ENCODE results near the gene CDK17.
A peak's percentile ranks its signal among the peaks of the same experiment; 100 is the strongest.
"Not testable (repeated sequence)": the region's sequence is repeated elsewhere in the genome, so short reads cannot be mapped to it uniquely, and the experiment has no call there.

CDK17 gene

GRCh38 chr12:96359328-96359727 is 40.9 kb downstream of the CDK17 start:
- Histone ChIP-seq H3K9ac (ENCODE audit: low read length) (no peak overlapping the region), H3K4me3 (ENCODE audit: low read length) (no peak overlapping the region), H3K27me3 (ENCODE audit: control insufficient read depth, insufficient read depth, low read length) (no peaks in the 10 kb centered on the region), H3K4me1 (ENCODE audit: control insufficient read depth, insufficient read depth, low read length) (peaks cover 19% of the 10 kb centered on the region), H3K27ac (ENCODE audit: low read depth, low read length) (no peak overlapping the region), H3K36me3 (ENCODE audit: control insufficient read depth, insufficient read depth, low read length) (no peaks in the 10 kb centered on the region)

- H3K4me3 ChIP-seq (ENCODE audit: low read length): no peak overlapping the region
- no peaks in the 10 kb centered on the region for H3K36me3 ChIP-seq (ENCODE audit: control insufficient read depth, insufficient read depth, low read length)
- H3K27ac ChIP-seq (ENCODE audit: low read depth, low read length): no peak overlapping the region
- no peak overlapping the region for H3K9ac ChIP-seq (ENCODE audit: low read length)
- no peaks in the 10 kb centered on the region for H3K27me3 ChIP-seq (ENCODE audit: control insufficient read depth, insufficient read depth, low read length)
- H3K4me1 ChIP-seq (ENCODE audit: control insufficient read depth, insufficient read depth, low read length): peaks cover 26% of the 10 kb centered on the region
Observed at GRCh38 chr12:96356831-96357230, 43.4 kb downstream of the CDK17 start.

GRCh38 chr12:96354844-96355534 is 45.2 kb downstream of the CDK17 start:
- no peak overlapping the region for H3K9ac ChIP-seq (ENCODE audit: low read length)
- peaks cover 19% of the 10 kb centered on the region for H3K4me1 ChIP-seq (ENCODE audit: control insufficient read depth, insufficient read depth, low read length)
- H3K27ac ChIP-seq (ENCODE audit: low read depth, low read length): no peak overlapping the region
- H3K27me3 ChIP-seq (ENCODE audit: control insufficient read depth, insufficient read depth, low read length): no peaks in the 10 kb centered on the region
- H3K36me3 ChIP-seq (ENCODE audit: control insufficient read depth, insufficient read depth, low read length): no peaks in the 10 kb centered on the region
- H3K4me3 ChIP-seq (ENCODE audit: low read length): no peak overlapping the region

- Histone ChIP-seq H3K4me1 (ENCODE audit: control insufficient read depth, insufficient read depth, low read length) (peaks cover 17% of the 10 kb centered on the region), H3K27me3 (ENCODE audit: control insufficient read depth, insufficient read depth, low read length) (no peaks in the 10 kb centered on the region), H3K4me3 (ENCODE audit: low read length) (no peak overlapping the region), H3K27ac (ENCODE audit: low read depth, low read length) (no peak overlapping the region), H3K36me3 (ENCODE audit: control insufficient read depth, insufficient read depth, low read length) (no peaks in the 10 kb centered on the region), H3K9ac (ENCODE audit: low read length) (no peak overlapping the region)
Observed at GRCh38 chr12:96354326-96354725, 45.9 kb downstream of the CDK17 start.

- Histone ChIP-seq H3K27ac (ENCODE audit: low read depth, low read length) (no peak overlapping the region), H3K36me3 (ENCODE audit: control insufficient read depth, insufficient read depth, low read length) (no peaks in the 10 kb centered on the region), H3K27me3 (ENCODE audit: control insufficient read depth, insufficient read depth, low read length) (no peaks in the 10 kb centered on the region), H3K4me3 (ENCODE audit: low read length) (no peak overlapping the region), H3K4me1 (ENCODE audit: control insufficient read depth, insufficient read depth, low read length) (peaks cover 14% of the 10 kb centered on the region), H3K9ac (ENCODE audit: low read length) (no peak overlapping the region)
Observed at GRCh38 chr12:96352161-96352835, 47.9 kb downstream of the CDK17 start.

- Histone ChIP-seq H3K9ac (ENCODE audit: low read length) (no peak overlapping the region), H3K36me3 (ENCODE audit: control insufficient read depth, insufficient read depth, low read length) (no peaks in the 10 kb centered on the region), H3K4me3 (ENCODE audit: low read length) (no peak overlapping the region), H3K27ac (ENCODE audit: low read depth, low read length) (no peak overlapping the region), H3K4me1 (ENCODE audit: control insufficient read depth, insufficient read depth, low read length) (peaks cover 10% of the 10 kb centered on the region), H3K27me3 (ENCODE audit: control insufficient read depth, insufficient read depth, low read length) (no peaks in the 10 kb centered on the region)
Observed at GRCh38 chr12:96350982-96351381, 49.3 kb downstream of the CDK17 start.

GRCh38 chr12:96347130-96347699 is 53.0 kb downstream of the CDK17 start:
- peak overlapping the region; percentile 40 for H3K4me3 ChIP-seq (ENCODE audit: low read length)

GRCh38 chr12:96346716-96347115 is 53.5 kb downstream of the CDK17 start:
- not testable (repeated sequence) for H3K4me3 ChIP-seq (ENCODE audit: low read length)

More at GRCh38 chr12:96347130-96347699, 53.0 kb downstream of the CDK17 start:
- no peaks in the 10 kb centered on the region for H3K27me3 ChIP-seq (ENCODE audit: control insufficient read depth, insufficient read depth, low read length)
- H3K4me1 ChIP-seq (ENCODE audit: control insufficient read depth, insufficient read depth, low read length): peaks cover 2% of the 10 kb centered on the region
- H3K9ac ChIP-seq (ENCODE audit: low read length): no peak overlapping the region
- H3K27ac ChIP-seq (ENCODE audit: low read depth, low read length): peak overlapping the region; percentile 61
- H3K36me3 ChIP-seq (ENCODE audit: control insufficient read depth, insufficient read depth, low read length): no peaks in the 10 kb centered on the region

GRCh38 chr12:96344124-96344695 is 56.0 kb downstream of the CDK17 start:
- Histone ChIP-seq H3K36me3 (ENCODE audit: control insufficient read depth, insufficient read depth, low read length) (no peaks in the 10 kb centered on the region), H3K4me3 (ENCODE audit: low read length) (no peak overlapping the region), H3K27me3 (ENCODE audit: control insufficient read depth, insufficient read depth, low read length) (no peaks in the 10 kb centered on the region), H3K9ac (ENCODE audit: low read length) (no peak overlapping the region), H3K4me1 (ENCODE audit: control insufficient read depth, insufficient read depth, low read length) (no peaks in the 10 kb centered on the region), H3K27ac (ENCODE audit: low read depth, low read length) (no peak overlapping the region)

More at GRCh38 chr12:96346716-96347115, 53.5 kb downstream of the CDK17 start:
- H3K27me3 ChIP-seq (ENCODE audit: control insufficient read depth, insufficient read depth, low read length); H3K9ac ChIP-seq (ENCODE audit: low read length); H3K4me1 ChIP-seq (ENCODE audit: control insufficient read depth, insufficient read depth, low read length); H3K36me3 ChIP-seq (ENCODE audit: control insufficient read depth, insufficient read depth, low read length): not testable (repeated sequence)
- peak overlapping the region; percentile 61 for H3K27ac ChIP-seq (ENCODE audit: low read depth, low read length)

- Histone ChIP-seq H3K9ac (ENCODE audit: low read length) (no peak overlapping the region), H3K4me1 (ENCODE audit: control insufficient read depth, insufficient read depth, low read length) (no peaks in the 10 kb centered on the region), H3K27me3 (ENCODE audit: control insufficient read depth, insufficient read depth, low read length) (no peaks in the 10 kb centered on the region), H3K36me3 (ENCODE audit: control insufficient read depth, insufficient read depth, low read length) (no peaks in the 10 kb centered on the region), H3K4me3 (ENCODE audit: low read length) (no peak overlapping the region), H3K27ac (ENCODE audit: low read depth, low read length) (no peak overlapping the region)
Observed at GRCh38 chr12:96343347-96343954, 56.8 kb downstream of the CDK17 start.

- not testable (repeated sequence) for H3K4me1 ChIP-seq (ENCODE audit: control insufficient read depth, insufficient read depth, low read length); H3K27me3 ChIP-seq (ENCODE audit: control insufficient read depth, insufficient read depth, low read length); H3K36me3 ChIP-seq (ENCODE audit: control insufficient read depth, insufficient read depth, low read length); H3K27ac ChIP-seq (ENCODE audit: low read depth, low read length); H3K9ac ChIP-seq (ENCODE audit: low read length); H3K4me3 ChIP-seq (ENCODE audit: low read length)
Observed at GRCh38 chr12:96339666-96340065, 60.6 kb downstream of the CDK17 start.

- Histone ChIP-seq H3K27ac (ENCODE audit: low read depth, low read length) (no peak overlapping the region), H3K4me3 (ENCODE audit: low read length) (no peak overlapping the region), H3K4me1 (ENCODE audit: control insufficient read depth, insufficient read depth, low read length) (peaks cover 3% of the 10 kb centered on the region), H3K36me3 (ENCODE audit: control insufficient read depth, insufficient read depth, low read length) (no peaks in the 10 kb centered on the region), H3K27me3 (ENCODE audit: control insufficient read depth, insufficient read depth, low read length) (no peaks in the 10 kb centered on the region), H3K9ac (ENCODE audit: low read length) (no peak overlapping the region)
Observed at GRCh38 chr12:96338852-96339471, 61.3 kb downstream of the CDK17 start.

All from rectal smooth muscle tissue (tissue), 1 donor.